Activated naive CD4-positive, alpha-beta T cell treated with anti-CD3 and anti-CD28 coated beads, Interleukin-2, amount 50 U/mL, for 16 hours (primary cell): ENCODE results near the gene STX4.
A peak's percentile ranks its signal among the peaks of the same experiment; 100 is the strongest.

Experiments
- DNase-seq: peaks from one replicate; pipeline ENCODE4 v3.0.0-alpha.2; 2020

The STX4 gene, protein sequence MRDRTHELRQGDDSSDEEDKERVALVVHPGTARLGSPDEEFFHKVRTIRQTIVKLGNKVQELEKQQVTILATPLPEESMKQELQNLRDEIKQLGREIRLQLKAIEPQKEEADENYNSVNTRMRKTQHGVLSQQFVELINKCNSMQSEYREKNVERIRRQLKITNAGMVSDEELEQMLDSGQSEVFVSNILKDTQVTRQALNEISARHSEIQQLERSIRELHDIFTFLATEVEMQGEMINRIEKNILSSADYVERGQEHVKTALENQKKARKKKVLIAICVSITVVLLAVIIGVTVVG

DNA sequence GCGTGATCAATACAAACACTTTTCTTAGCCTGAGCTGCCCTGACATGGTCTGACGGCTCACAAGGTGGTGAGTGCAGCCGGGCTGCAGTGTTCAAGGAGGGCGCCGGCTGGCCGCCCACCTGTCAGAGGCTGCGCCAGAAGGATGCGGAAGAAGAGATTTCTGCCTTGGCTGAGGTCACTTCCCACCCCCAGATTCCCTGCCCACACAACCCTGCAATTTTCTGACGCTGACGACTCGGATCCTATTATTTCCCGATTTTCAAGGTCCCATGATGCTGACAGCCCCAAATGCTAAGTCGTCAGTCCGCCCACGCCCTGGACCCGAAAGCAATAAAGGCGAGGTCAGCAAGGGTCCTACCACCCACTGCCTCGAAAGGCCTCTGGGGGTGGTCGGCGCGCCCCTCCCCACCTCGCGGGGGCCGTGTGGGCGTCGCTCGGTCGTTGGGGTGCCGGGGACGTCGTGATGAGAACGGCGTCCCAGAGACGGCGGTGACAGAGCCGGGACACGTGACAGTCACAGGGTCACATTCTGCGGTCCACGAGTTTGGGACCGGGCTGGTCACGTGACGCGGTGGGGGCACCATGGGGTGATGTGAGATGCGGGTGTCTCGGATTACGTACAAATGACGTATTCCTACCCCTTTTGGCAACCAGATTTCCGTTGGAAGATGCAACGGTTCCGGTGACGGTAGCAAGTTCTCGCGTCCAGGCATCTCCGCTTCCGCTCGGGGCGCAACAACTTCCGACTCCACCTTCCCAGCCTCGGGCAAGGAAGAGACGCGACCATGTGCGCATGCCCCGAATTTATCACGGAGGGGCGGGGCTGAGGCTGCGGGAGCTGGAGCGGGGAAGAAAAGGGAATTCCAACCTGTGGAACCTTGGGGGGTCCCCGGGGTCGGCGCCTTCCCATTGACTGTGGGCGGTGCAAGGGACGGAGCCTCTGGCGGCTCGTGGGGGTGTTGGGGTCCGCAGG is at the start of gene STX4:
TSS of gene STX4 (plus strand) at position 823 of the 973 bp plus-strand sequence. CDS start 248 bp downstream, outside the sequence.
- peak; percentile 96 for DNase-seq

DNA sequence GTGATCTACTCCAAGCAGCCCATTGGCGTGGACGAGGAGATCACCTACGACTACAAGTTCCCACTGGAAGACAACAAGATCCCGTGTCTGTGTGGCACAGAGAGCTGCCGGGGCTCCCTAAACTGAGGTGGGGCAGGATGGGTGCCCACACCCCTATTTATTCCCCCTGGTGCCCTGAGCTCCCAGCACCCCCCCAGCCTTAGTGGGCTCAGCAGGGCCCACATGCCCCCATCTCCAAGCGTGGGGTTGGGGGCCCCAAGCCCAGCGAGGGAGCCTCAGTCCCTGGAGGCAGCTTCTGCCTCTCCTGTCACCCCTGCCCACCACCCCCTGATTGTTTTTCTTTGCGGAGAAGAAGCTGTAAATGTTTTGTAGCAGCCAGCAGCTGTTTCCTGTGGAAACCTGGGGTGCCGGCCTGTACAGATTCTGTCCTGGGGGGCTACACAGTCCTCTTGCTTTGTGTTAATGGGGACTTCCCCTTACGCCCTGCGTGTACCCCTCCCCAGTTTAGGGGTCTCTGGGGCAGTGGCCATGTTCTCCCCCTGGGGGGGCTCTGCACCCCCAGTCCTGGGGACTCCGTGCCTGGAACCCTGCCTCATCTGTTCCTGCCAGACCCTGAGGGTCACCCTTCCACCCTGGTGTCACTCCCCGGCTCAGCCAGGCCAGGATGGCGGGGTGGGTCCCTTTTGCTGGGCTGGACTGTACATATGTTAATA is 49.3 kb upstream of the STX4 start:
- DNase-seq: no peak

DNA sequence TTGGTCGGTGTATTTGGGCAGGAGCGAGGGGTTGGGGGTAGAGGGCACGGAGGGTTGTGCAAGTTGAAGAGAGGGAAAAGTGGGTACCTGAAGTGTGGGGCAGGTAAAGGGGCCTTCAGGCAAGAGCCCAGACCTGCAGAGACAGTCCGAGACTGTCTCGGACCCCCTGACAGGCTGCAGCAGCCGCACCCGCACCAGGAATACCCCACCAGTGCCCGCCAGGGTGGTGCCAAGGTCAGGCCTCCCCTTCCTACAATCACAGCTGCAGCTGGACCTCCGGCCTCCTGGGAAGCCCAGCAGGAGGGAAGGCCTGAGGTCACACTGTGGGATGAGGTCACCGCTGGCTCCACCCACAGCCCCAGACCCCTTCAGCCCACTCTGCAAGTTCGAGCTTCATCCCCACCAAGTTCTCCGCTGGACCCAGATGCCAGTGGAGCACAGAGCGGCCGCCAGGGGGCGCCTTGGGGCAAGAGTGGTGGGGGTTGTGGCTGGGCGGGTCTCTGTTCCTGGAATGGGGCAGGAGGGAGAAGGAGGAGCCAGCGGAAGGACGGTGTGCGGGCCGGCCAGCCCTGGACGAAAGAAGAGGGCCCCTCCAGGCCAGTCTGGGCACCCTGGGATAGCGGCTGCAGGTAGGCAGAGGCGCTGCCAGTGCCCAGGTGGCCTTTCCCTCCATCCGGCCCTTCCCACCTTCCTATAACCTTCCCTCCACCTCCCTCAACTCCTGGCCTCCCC is 48.5 kb upstream of the STX4 start, which contains the start of gene HSD3B7:
TSS of gene HSD3B7 (plus strand) at position 539 of the 732 bp plus-strand sequence. CDS start 452 bp downstream, outside the sequence.
- peak; percentile 79 for DNase-seq

DNA sequence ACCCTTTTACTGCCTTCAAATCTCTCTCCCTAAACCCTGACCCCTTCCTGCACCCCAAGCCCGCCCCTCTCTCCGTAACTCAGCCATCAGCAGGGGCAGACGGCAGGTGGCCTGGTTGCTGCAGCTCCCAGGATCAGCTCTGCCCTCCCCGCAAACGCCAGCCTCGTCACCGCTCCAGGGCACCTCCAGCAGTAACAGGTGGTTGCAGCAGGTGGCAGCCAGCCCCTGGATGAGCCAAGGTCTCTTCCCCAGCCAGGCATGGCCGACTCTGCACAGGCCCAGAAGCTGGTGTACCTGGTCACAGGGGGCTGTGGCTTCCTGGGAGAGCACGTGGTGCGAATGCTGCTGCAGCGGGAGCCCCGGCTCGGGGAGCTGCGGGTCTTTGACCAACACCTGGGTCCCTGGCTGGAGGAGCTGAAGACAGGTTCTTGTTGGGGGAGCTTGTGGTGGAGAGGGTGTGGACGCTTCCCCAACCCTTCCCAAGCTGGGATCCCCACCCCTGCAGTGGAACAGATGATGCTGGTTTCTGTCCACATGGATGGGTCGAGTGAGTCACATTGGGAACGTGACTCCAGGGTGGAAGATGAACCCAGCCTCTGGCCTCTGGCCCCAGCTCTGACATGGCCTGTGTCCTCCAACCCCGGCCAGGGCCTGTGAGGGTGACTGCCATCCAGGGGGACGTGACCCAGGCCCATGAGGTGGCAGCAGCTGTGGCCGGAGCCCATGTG is 47.8 kb upstream of the STX4 start:
- DNase-seq: no peak

- no peak for DNase-seq
Observed at GRCh38 chr16:30986129-30986991, 47.0 kb upstream of the STX4 start.

DNA sequence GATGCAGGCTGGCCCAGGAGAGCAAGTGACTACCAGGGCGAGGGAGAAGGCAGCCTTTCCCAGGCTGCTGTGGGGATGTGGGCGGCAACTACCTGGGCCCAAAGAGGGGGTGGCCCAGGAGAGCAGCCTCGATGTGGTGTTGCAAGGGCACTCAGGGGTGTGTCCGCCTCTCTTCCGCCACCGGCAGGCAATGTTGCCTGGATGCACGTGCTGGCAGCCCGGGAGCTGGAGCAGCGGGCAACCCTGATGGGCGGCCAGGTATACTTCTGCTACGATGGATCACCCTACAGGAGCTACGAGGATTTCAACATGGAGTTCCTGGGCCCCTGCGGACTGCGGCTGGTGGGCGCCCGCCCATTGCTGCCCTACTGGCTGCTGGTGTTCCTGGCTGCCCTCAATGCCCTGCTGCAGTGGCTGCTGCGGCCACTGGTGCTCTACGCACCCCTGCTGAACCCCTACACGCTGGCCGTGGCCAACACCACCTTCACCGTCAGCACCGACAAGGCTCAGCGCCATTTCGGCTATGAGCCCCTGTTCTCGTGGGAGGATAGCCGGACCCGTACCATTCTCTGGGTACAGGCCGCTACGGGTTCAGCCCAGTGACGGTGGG is 45.7 kb upstream of the STX4 start:
- DNase-seq: no peak

DNA sequence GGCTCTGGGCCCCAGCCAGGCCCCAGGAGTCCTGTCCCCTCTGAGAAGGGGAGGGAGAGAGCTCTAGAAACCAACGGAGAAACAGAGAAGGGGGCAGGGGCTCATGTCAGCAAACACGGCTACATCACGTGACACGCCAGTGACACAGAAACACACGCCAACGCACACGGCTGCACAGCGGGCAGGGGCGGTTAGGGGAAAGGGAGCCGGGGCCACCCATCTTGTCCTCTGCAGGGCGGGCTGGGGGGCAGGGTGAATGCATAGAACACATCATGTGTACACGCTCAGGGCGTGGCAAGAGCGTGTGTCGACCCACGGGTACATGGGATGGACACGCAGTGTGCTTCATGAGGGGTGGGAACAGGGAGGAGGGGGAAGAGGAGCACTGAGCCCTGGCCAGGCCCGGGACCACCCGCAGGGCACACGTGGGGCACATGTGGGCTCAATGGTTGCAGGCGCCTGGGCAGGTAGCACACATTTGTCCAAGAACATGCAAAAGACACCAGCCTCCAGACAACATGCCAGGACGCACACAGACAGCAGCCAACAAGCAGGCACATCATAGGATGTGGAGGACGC is 43.8 kb upstream of the STX4 start:
- DNase-seq: no peak

DNA sequence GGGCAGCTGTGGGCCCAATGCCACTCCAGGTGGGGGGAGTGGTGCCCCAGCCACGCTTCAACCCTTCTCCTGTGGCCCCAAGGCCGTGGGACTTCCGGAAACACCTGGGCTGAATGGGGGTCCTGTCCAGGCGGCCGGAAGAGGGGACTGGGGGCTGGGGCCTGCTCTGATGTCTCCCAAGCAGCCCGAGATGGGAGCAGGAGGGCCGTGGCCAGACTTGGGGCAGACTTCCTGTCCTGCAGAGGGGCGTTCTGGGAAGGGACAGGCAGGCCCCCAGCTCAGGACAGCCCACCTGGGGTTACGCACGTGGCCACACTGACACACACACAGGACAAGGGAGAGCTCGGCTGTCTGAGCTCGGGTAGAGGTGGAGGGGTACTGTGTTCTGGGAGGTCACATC is 43.3 kb upstream of the STX4 start:
- no peak for DNase-seq

- no peak for DNase-seq
Observed at GRCh38 chr16:30991052-30991451, 42.3 kb upstream of the STX4 start.

- DNase-seq: no peak
Observed at GRCh38 chr16:30992276-30992780, 41.0 kb upstream of the STX4 start.

- DNase-seq: no peak
Observed at GRCh38 chr16:30992931-30993816, 40.2 kb upstream of the STX4 start.

DNA sequence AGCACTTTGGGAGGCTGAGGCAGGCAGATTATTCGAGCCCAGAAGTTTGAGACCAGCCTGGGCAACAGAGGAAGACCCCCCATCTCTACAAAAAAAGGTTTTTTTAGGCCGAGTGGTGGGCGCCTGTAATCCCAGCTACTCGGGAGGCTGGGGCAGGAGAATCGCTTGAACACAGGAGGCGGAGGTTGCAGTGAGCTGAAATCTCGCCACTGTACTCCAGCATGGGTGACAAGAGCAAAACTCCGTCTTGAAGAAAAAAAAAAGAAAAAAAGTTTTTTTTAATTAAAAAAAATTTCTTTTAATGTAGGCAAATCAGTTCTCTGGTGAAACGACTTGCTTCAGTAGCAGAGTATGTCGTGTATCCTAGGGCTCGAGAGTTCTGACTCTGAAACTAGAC is 37.4 kb upstream of the STX4 start:
- no peak for DNase-seq

GRCh38 chr16:30996324-30996984 is 36.9 kb upstream of the STX4 start:
- DNase-seq: no peak

- peak; percentile 79 for DNase-seq
Observed at GRCh38 chr16:30996985-30997724, 36.2 kb upstream of the STX4 start.

DNA sequence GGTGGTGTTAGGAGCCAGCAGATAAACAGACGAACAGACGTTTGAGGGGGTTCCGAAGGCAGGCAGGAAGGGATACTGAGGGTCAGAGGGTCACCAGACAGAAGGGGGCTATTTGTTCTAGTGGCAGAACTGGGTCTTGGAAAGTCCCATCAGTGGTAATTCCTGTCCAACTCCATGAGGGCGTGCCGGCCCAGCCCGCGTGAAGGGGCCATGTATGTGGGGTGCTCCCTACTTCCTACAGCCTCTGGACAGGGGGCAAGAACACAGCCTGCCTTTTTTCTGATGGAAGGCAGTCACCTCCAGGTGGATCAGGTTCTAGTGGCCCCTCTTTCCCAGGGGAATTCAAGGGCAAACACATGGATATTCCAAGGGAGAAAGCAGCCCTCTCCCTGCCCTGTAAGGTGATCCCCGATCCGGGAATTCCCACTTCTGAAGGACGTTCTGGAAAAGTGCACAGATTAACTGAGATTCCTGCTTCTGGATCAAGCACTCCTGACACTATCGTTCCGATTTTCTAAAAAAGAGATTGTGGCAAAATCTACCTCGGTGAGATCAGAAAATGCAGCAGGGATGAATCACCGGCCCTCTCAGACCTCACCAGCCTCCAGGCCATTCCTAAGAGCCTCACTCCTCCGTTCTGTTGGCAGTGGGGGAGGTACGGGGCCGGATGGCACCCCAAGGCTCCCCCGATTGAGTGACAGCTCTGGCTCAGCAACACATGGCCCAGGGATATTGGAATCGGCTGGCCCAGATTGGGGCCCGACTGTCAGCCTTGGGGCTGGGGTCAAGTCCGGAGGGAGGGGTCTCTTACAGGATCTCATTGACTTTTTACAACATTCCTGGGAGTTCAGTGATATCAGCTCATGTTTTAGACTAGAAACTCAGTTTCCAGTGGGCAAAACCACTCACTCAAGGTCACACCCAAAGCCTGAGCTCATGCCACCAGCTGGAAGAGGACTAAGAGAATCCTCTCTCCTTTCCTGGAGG is 35.3 kb upstream of the STX4 start:
- no peak for DNase-seq
